ENCODE measurements around the gene SCFD2. TPM values are rescaled to one million over a fixed set of nuclear protein-coding genes. Genes with fewer than 3 reads are reported as not detected.

The SCFD2 gene
- total and polyA plus RNA-seq, 2 donors (not counting 3 experiments of a cell fraction or from before 2014, with no cell fraction given), result 12.3 to 22.8 TPM

GRCh38 chr4:53119680-53120079, 246.2 kb downstream of the SCFD2 start:
- Histone ChIP-seq H3K36me3 (ENCODE audit: control insufficient read depth in 2 of 2, extremely low read depth in 1 of 2, insufficient read depth in 2 of 2, low read length in 2 of 2) (no peaks in the 10 kb centered on the region), H3K4me3 (replicated peaks in 1 of 3; ENCODE audit: insufficient read depth in 1 of 3, low read depth in 1 of 3, low read length in 3 of 3) (no peak overlapping the region), H4K20me1 (replicated peaks; ENCODE audit: control insufficient read depth, extremely low read depth, insufficient read depth, low read length) (no peaks in the 10 kb centered on the region), H3K27me3 (ENCODE audit: control insufficient read depth in 2 of 2, insufficient read depth in 2 of 2, low read length in 2 of 2) (no peaks in the 10 kb centered on the region), H3K9me3 (replicated peaks; ENCODE audit: control insufficient read depth, insufficient read depth, low read length) (no peaks in the 10 kb centered on the region), H3K9ac (replicated peaks; ENCODE audit: extremely low read depth, insufficient read depth, low read length) (no peak overlapping the region), H3K4me1 (ENCODE audit: control insufficient read depth, extremely low read depth, insufficient read depth, low read length) (no peaks in the 10 kb centered on the region), H3K9me1 (replicated peaks; ENCODE audit: control insufficient read depth, extremely low read depth, insufficient read depth, low read length) (no peaks in the 10 kb centered on the region), H2AFZ (ENCODE audit: low read depth, low read length) (no peak overlapping the region), H3K27ac (ENCODE audit: insufficient read depth, low read depth, low read length) (no peak overlapping the region), H3K79me2 (ENCODE audit: control insufficient read depth, insufficient read depth, low read length) (no peaks in the 10 kb centered on the region), H3K4me2 (ENCODE audit: insufficient read depth, low read length) (no peak overlapping the region)
- ChIA-PET POLR2A (no interaction called here), CTCF (interaction anchor here (1.1 to 1.3 kb wide), 2 partner anchors 12 to 1114 kb away, joined by 4 read pairs; no protein-coding TSS in a partner anchor)
- BruUV-seq (replicated peaks), result no TSS peak
- no peak for DNase-seq (ENCODE audit: low read depth, low spot score)
- dilution Hi-C loops (cut with MboI; ENCODE audit: extremely low pct_ligation_motif_present, low sequenced_read_pairs), result no loop called here
- no peak for TF ChIP-seq CTCF (IDR thresholded peaks at IDR 0.05; ENCODE audit: extremely low read depth in 1 of 2, insufficient read depth in 1 of 2, low read depth in 1 of 2, low read length in 2 of 2)
- no peak for TF ChIP-seq GATA2 (IDR thresholded peaks at IDR 0.05; ENCODE audit: insufficient read depth, insufficient read length, low read depth, low read length)
- no peak for TF ChIP-seq POLR2AphosphoS5 (IDR thresholded peaks at IDR 0.05; ENCODE audit: insufficient read depth, low read depth, low read length)
- no peak for TF ChIP-seq MAX (IDR thresholded peaks at IDR 0.05; ENCODE audit: insufficient read depth, insufficient read length)
- no peak for TF ChIP-seq EZH2 (IDR thresholded peaks at IDR 0.05; ENCODE audit: borderline replicate concordance, low read depth, low read length, severe bottlenecking)
- no peak for TF ChIP-seq MYC (IDR thresholded peaks at IDR 0.05; ENCODE audit: low read depth, low read length)
- no peak for TF ChIP-seq FOS (IDR thresholded peaks at IDR 0.05; ENCODE audit: borderline replicate concordance, insufficient read depth, low read length)
- TF ChIP-seq JUN (IDR thresholded peaks at IDR 0.05; ENCODE audit: borderline replicate concordance, insufficient read depth, insufficient read length, low read depth), result no peak
- TF ChIP-seq POLR2A (IDR thresholded peaks at IDR 0.05; ENCODE audit: low read depth, low read length), result no peak
- intact Hi-C loops (cut with micrococcal nuclease), result no loop called here
- FAIRE-seq, result no peak
